SK-MEL-5 (cell line): ENCODE measurements around the gene UBAP2L. TPM values are rescaled to one million over a fixed set of nuclear protein-coding genes. Genes with fewer than 3 reads are reported as not detected.

Experiments used
- small RNA-seq, 2 experiments: library from RNA; depleted of rRNA; stranded (forward); fragments of <200 nt; gene quantifications; one replicate each; pipeline ENCODE3, GENCODE V24; 2014
- total RNA-seq: library from RNA; depleted of rRNA; stranded (reverse); fragments of >200 nt; shearing (Covaris generic); gene quantifications from 2 replicates; pipeline ENCODE4 v1.2.3, GENCODE V29; 2014; rRNA removed

Gene UBAP2L
- total RNA-seq, 1 experiment from 2014 or later, result 161 TPM

Small RNAs within 50 kb of the gene (small RNA-seq; reads per million reads assigned to genes)
- 0 to 0.29 reads per million in 2 experiments for gene MIR190B
- 0 reads per million in 2 experiments for gene RF00273
- gene RNU6-121P, result 0 reads per million in 2 experiments
- 0 reads per million in 2 experiments for gene RNU6-239P
- gene SNORA58B, result 0 reads per million in 2 experiments

Other genes with a start within 250 kb of the UBAP2L start
- gene JTB, start 243.3 kb upstream of the UBAP2L start, total RNA-seq, result 348 and 362 TPM in 2 replicates
- gene RAB13, start 234.6 kb upstream of the UBAP2L start, total RNA-seq, result 52.4 and 55.6 TPM in 2 replicates
- 5,494 and 5,700 TPM in 2 replicates for gene RPS27, start 230.2 kb upstream of the UBAP2L start, total RNA-seq
- gene NUP210L, start 65.9 kb upstream of the UBAP2L start, total RNA-seq, result not detected in 2 replicates
- 706 and 766 TPM in 2 replicates for gene TPM3, start 28.9 kb upstream of the UBAP2L start, total RNA-seq
- not detected in 2 replicates for gene CFAP141, start 14.6 kb upstream of the UBAP2L start, total RNA-seq
- 320 and 364 TPM in 2 replicates for gene HAX1, start 51.7 kb downstream of the UBAP2L start, total RNA-seq
- not detected in 2 replicates for gene AQP10, start 100.1 kb downstream of the UBAP2L start, total RNA-seq
- gene ATP8B2, start 104.6 kb downstream of the UBAP2L start, total RNA-seq, result 79.2 and 93.6 TPM in 2 replicates
- 423 and 449 TPM in 2 replicates for gene IL6R, start 184.4 kb downstream of the UBAP2L start, total RNA-seq